HCT116 (cell line): ENCODE data around the gene GDF2. TPM values are rescaled to one million over a fixed set of nuclear protein-coding genes. Genes with fewer than 3 reads are reported as not detected.

Source experiments
- ATAC-seq: fragments of 200-7000 bp; cut with Tn5 transposase; 2 replicates; pipeline ENCODE4 v1.9.1; 2020; ENCODE audit warnings: mild to moderate bottlenecking, moderate library complexity
- BruUV-seq: library from RNA; stranded (reverse); fragments of 400-500 nt; replicated peaks from 2 replicates; lab custom pipeline; 2021; lab: Mats Ljungman, UMichigan
- CTCF ChIA-PET: fragments of 300-600 bp; sonication (Branson Sonifier 250); formaldehyde crosslinking; loops from one replicate; lab custom pipeline; 2021; ENCODE audit warnings: antibody characterized with exemption; lab: Charles Lee
- POLR2A ChIA-PET: fragments of 300-600, 350-600 bp; sonication (Branson Sonifier 250); formaldehyde crosslinking; loops from one replicate; lab custom pipeline; 2021; ENCODE audit warnings: antibody characterized with exemption; lab: Charles Lee
- RAD21 ChIA-PET, 2 experiments: fragments of 300-600 bp; sonication (Branson Sonifier 250); formaldehyde crosslinking; loops; one replicate each; lab custom pipeline; 2023; ENCODE audit warnings: low total read pairs in 2 of 2; ENCODE audit not compliant: uncharacterized antibody in 2 of 2, unreplicated experiment in 2 of 2, low non-redundant PET in 1 of 2; lab: Charles Lee
- DNase-seq: peaks from one replicate; pipeline ENCODE4 v3.0.0-alpha.2; 2010; ENCODE audit warnings: low read depth, low spot score
- H2AFZ ChIP-seq: fragments of 200-600 bp; shearing (Covaris generic), sonication (generic); 2 replicates; pipeline ENCODE4 v1.6.1; 2017; ENCODE audit warnings: low read depth, mixed run types, mixed read lengths, antibody characterized with exemption, low read length; ENCODE audit not compliant: poor library complexity, severe bottlenecking
- H3K27ac ChIP-seq: 2 replicates; pipeline ENCODE4 v1.5.1; 2012; ENCODE audit warnings: low read depth, low read length
- H3K27me3 ChIP-seq: fragments of 200-600 bp; sonication (generic); 2 replicates; pipeline ENCODE4 v1.6.1; 2016; ENCODE audit warnings: mixed run types, low read length, mixed read lengths; ENCODE audit not compliant: insufficient read depth
- H3K36me3 ChIP-seq, 2 experiments: fragments of 200-500 bp in 1 of 2; fragments of 200-600 bp in 1 of 2; sonication (Bioruptor generic) in 1 of 2; sonication (generic) in 1 of 2; 2 replicates each; pipeline versions ENCODE4 v1.5.1 to v1.6.1; 2014 to 2016; ENCODE audit warnings: low read length in 2 of 2, inconsistent platforms in 1 of 2, mixed read lengths in 1 of 2, mixed run types in 1 of 2; ENCODE audit not compliant: insufficient read depth in 2 of 2, control insufficient read depth in 1 of 2
- H3K4me1 ChIP-seq, 2 experiments: fragments of 200-600 bp in 1 of 2; sonication (generic) in 1 of 2; 2 replicates each; pipeline versions ENCODE4 v1.5.1 to v1.6.1; 2012 to 2017; ENCODE audit warnings: low read length in 2 of 2, inconsistent platforms in 1 of 2, mild to moderate bottlenecking in 1 of 2, mixed read lengths in 1 of 2, mixed run types in 1 of 2, moderate library complexity in 1 of 2; ENCODE audit not compliant: insufficient read depth in 2 of 2, control insufficient read depth in 1 of 2
- H3K4me2 ChIP-seq: fragments of 200-600 bp; sonication (generic); 2 replicates; pipeline ENCODE4 v1.6.1; 2017; ENCODE audit warnings: mixed run types, low read length, mixed read lengths
- H3K4me3 ChIP-seq, 2 experiments: fragments of 200-600 bp in 1 of 2; sonication (generic) in 1 of 2; replicated peaks in 1 of 2; 2 replicates each; pipeline ENCODE4 v1.5.1; 2011 to 2016; ENCODE audit warnings: low read length in 2 of 2, control low read depth in 1 of 2, low read depth in 1 of 2, mild to moderate bottlenecking in 1 of 2, mixed read lengths in 1 of 2, mixed run types in 1 of 2
- H3K79me2 ChIP-seq: fragments of 200-600 bp; sonication (generic); 2 replicates; pipeline ENCODE4 v1.6.1; 2017; ENCODE audit warnings: mild to moderate bottlenecking, mixed run types, low read length, moderate library complexity, mixed read lengths; ENCODE audit not compliant: insufficient read depth
- H3K9ac ChIP-seq: fragments of 200-600 bp; sonication (generic); 2 replicates; pipeline ENCODE4 v1.6.1; 2016; ENCODE audit warnings: low read length, mixed read lengths
- H3K9me2 ChIP-seq: fragments of 200-600 bp; sonication (generic), shearing (Covaris generic); 2 replicates; pipeline ENCODE4 v1.6.1; 2017; ENCODE audit warnings: mixed run types, mild to moderate bottlenecking, moderate library complexity; ENCODE audit not compliant: insufficient read depth
- H3K9me3 ChIP-seq, 2 experiments: fragments of 200-500 bp in 1 of 2; fragments of 200-600 bp in 1 of 2; sonication (Bioruptor generic) in 1 of 2; sonication (generic) in 1 of 2; 2 replicates each; pipeline ENCODE4 v1.6.1; 2014 to 2017; ENCODE audit warnings: low read length in 2 of 2, mixed read lengths in 2 of 2, inconsistent platforms in 1 of 2, low read depth in 1 of 2, mild to moderate bottlenecking in 1 of 2, mixed run types in 1 of 2, moderate library complexity in 1 of 2; ENCODE audit not compliant: control insufficient read depth in 1 of 2, insufficient read depth in 1 of 2
- H4K20me1 ChIP-seq: fragments of 200-600 bp; sonication (generic), shearing (Covaris generic); 2 replicates; pipeline ENCODE4 v1.6.1; 2017; ENCODE audit warnings: mixed run types, mild to moderate bottlenecking, moderate library complexity; ENCODE audit not compliant: insufficient read depth
- CEBPB ChIP-seq: IDR thresholded peaks from 2 replicates; pipeline ENCODE4 v1.6.1; 2012; ENCODE audit warnings: low read depth
- CTCF ChIP-seq, 3 experiments: fragments of 200-600 bp in 1 of 3; sonication (generic) in 1 of 3; IDR thresholded peaks in 2 of 3; conservative IDR thresholded peaks in 1 of 3; 2 replicates each; pipeline ENCODE4 v1.5.1; 2012 to 2017; ENCODE audit warnings: low read depth in 2 of 3, low read length in 2 of 3, antibody characterized with exemption in 1 of 3, borderline replicate concordance in 1 of 3, control low read depth in 1 of 3, mild to moderate bottlenecking in 1 of 3, mixed read lengths in 1 of 3, mixed run types in 1 of 3, moderate library complexity in 1 of 3; ENCODE audit not compliant: insufficient read depth in 1 of 3
- ELF1 ChIP-seq: IDR thresholded peaks from 2 replicates; pipeline ENCODE4 v1.6.1; 2012; ENCODE audit warnings: low read depth, borderline replicate concordance
- FOSL1 ChIP-seq: IDR thresholded peaks from 2 replicates; pipeline ENCODE4 v1.6.1; 2012; ENCODE audit warnings: low read depth
- MAX ChIP-seq: IDR thresholded peaks from 2 replicates; pipeline ENCODE4 v1.6.1; 2012
- POLR2A ChIP-seq: IDR thresholded peaks from 2 replicates; pipeline ENCODE4 v1.7.0; 2011; ENCODE audit warnings: borderline replicate concordance; ENCODE audit not compliant: insufficient read depth, insufficient read length; ENCODE audit errors: extremely low read depth
- RAD21 ChIP-seq: IDR thresholded peaks from 2 replicates; pipeline ENCODE4 v1.6.1; 2012; ENCODE audit warnings: low read depth, mild to moderate bottlenecking
- SIN3A ChIP-seq: IDR thresholded peaks from 2 replicates; pipeline ENCODE4 v1.6.1; 2012; ENCODE audit warnings: low read depth
- SP1 ChIP-seq: IDR thresholded peaks from 2 replicates; pipeline ENCODE4 v1.6.1; 2012; ENCODE audit warnings: low read depth
- YY1 ChIP-seq: IDR thresholded peaks from 2 replicates; pipeline ENCODE4 v1.6.1; 2011; ENCODE audit warnings: low read length, low read depth, moderate library complexity, mild to moderate bottlenecking; ENCODE audit not compliant: insufficient replicate concordance; ENCODE audit errors: extremely low read depth
- ZFX ChIP-seq: fragments of 450-650 bp; IDR thresholded peaks from 2 replicates; pipeline ENCODE4 v1.6.1; 2017
- intact Hi-C: fragments of 100-400 bp; cut with micrococcal nuclease; formaldehyde crosslinking; loops from 2 replicates; pipeline ENCODE4 v1.10.0; 2022
- total RNA-seq: library from RNA; stranded (reverse); gene quantifications from one replicate; pipeline ENCODE4 v1.2.1, GENCODE V29; 2021; ENCODE audit not compliant: unreplicated experiment
- TF ChIP-seq, protein P1 (sequence below): IDR thresholded peaks from 2 replicates; pipeline ENCODE4 v1.6.1; 2011; ENCODE audit warnings: mild to moderate bottlenecking, low read length, moderate library complexity; ENCODE audit not compliant: insufficient replicate concordance; ENCODE audit errors: extremely low read depth

GDF2 gene
- total RNA-seq, 1 experiment from 2014 or later: not detected

DNA sequence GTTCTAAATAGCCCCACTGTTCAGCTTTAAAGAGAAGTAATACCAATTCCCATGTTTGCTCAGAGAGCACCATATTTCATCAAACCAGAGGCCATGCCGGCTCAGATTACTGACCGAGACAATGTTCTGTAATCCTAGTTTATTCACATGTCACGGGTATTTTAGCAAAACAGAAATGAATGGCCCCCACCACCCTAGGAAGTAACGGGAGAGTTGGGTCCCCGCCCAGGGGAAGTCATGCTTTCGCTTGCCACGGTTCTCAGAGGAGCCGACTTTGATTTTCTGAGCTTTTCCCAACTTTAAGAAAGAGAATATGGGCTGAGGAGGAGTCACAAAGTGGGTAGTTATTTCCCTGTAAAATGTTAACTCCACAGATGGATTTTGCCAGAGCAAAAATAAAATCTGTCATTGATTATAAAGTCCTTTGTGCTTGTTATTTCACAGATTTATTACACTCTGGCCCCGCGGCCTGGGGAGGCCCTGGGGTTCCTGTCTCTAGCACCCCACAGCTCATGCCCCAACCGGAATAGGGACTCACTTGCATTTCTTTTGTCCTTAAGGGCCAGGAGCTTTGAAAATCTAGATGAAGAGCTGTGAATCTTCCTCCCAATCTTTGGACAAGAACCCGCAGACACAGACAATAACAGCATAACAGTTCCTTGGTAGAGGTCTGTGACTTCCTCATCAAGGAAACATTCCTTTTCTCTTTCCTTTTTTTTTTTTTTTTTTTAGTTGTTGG, 25.9 kb upstream of the GDF2 start:
- Histone ChIP-seq H3K36me3 (no peaks in the 10 kb centered on the region), H3K27ac (no peak overlapping the region), H4K20me1 (no peaks in the 10 kb centered on the region), H3K9me3 (no peaks in the 10 kb centered on the region), H3K4me1 (no peaks in the 10 kb centered on the region), H3K4me2 (no peak overlapping the region), H3K27me3 (0 out of 2 replicates have a peak, but pooled peaks cover 6% of the 10 kb centered on the region), H2AFZ (no peak overlapping the region), H3K9ac (no peak overlapping the region), H3K79me2 (no peaks in the 10 kb centered on the region), H3K4me3 (no peak overlapping the region), H3K9me2 (no peaks in the 10 kb centered on the region)
- BruUV-seq: no TSS peak
- POLR2A ChIA-PET: no interaction called here
- RAD21 ChIA-PET: no interaction called here
- intact Hi-C loops: no loop called here
- DNase-seq: no peak
- no peak for ATAC-seq
- CTCF ChIA-PET: no interaction called here
- TF ChIP-seq POLR2A: no peak
- TF ChIP-seq ZFX: no peak
- no peak for TF ChIP-seq SIN3A
- TF ChIP-seq, protein P1, sequence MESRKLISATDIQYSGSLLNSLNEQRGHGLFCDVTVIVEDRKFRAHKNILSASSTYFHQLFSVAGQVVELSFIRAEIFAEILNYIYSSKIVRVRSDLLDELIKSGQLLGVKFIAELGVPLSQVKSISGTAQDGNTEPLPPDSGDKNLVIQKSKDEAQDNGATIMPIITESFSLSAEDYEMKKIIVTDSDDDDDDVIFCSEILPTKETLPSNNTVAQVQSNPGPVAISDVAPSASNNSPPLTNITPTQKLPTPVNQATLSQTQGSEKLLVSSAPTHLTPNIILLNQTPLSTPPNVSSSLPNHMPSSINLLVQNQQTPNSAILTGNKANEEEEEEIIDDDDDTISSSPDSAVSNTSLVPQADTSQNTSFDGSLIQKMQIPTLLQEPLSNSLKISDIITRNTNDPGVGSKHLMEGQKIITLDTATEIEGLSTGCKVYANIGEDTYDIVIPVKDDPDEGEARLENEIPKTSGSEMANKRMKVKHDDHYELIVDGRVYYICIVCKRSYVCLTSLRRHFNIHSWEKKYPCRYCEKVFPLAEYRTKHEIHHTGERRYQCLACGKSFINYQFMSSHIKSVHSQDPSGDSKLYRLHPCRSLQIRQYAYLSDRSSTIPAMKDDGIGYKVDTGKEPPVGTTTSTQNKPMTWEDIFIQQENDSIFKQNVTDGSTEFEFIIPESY: no peak
- no peak for TF ChIP-seq MAX
- no peak for TF ChIP-seq RAD21
- no peak for TF ChIP-seq CTCF (IDR thresholded peaks at IDR 0.05 in 2 of 3, conservative IDR thresholded peaks at IDR 0.05 in 1 of 3; ENCODE audit: borderline replicate concordance in 1 of 3, insufficient read depth in 1 of 3, low read depth in 2 of 3, low read length in 2 of 3)
- TF ChIP-seq ELF1: no peak
- no peak for TF ChIP-seq CEBPB
- TF ChIP-seq SP1: no peak
- TF ChIP-seq FOSL1: no peak
- no peak for TF ChIP-seq YY1
